Duodenal mucosa (tissue), 2 donors: Measurements from ENCODE around the gene TIFAB.

ENCODE experiments used
- H3K27ac ChIP-seq: one replicate; pipeline ENCODE4 v1.7.0; 2013; ENCODE audit warnings: low read depth, low read length
- H3K27me3 ChIP-seq, 2 donors: one replicate each; pipeline ENCODE4 v1.7.0; 2013; ENCODE audit warnings: low read length in 2 of 2, control low read depth in 1 of 2; ENCODE audit not compliant: insufficient read depth in 2 of 2, control insufficient read depth in 1 of 2
- H3K36me3 ChIP-seq, 2 donors: one replicate each; pipeline ENCODE4 v1.7.0; 2013; ENCODE audit warnings: low read length in 2 of 2, control low read depth in 1 of 2; ENCODE audit not compliant: insufficient read depth in 2 of 2, control insufficient read depth in 1 of 2
- H3K4me1 ChIP-seq, 2 donors: one replicate each; pipeline ENCODE4 v1.7.0; 2013; ENCODE audit warnings: low read length in 2 of 2, control low read depth in 1 of 2; ENCODE audit not compliant: insufficient read depth in 2 of 2, control insufficient read depth in 1 of 2
- H3K4me3 ChIP-seq, 2 donors: one replicate each; pipeline ENCODE4 v1.7.0; 2013; ENCODE audit warnings: low read length in 2 of 2, low read depth in 1 of 2
- H3K9ac ChIP-seq, 2 donors: one replicate each; pipeline ENCODE4 v1.7.0; 2013; ENCODE audit warnings: low read length in 2 of 2, low read depth in 1 of 2
- H3K9me3 ChIP-seq, 2 donors: one replicate each; pipeline ENCODE4 v1.7.0; 2013; ENCODE audit warnings: low read length in 2 of 2, control low read depth in 1 of 2; ENCODE audit not compliant: control insufficient read depth in 1 of 2

The TIFAB gene

DNA sequence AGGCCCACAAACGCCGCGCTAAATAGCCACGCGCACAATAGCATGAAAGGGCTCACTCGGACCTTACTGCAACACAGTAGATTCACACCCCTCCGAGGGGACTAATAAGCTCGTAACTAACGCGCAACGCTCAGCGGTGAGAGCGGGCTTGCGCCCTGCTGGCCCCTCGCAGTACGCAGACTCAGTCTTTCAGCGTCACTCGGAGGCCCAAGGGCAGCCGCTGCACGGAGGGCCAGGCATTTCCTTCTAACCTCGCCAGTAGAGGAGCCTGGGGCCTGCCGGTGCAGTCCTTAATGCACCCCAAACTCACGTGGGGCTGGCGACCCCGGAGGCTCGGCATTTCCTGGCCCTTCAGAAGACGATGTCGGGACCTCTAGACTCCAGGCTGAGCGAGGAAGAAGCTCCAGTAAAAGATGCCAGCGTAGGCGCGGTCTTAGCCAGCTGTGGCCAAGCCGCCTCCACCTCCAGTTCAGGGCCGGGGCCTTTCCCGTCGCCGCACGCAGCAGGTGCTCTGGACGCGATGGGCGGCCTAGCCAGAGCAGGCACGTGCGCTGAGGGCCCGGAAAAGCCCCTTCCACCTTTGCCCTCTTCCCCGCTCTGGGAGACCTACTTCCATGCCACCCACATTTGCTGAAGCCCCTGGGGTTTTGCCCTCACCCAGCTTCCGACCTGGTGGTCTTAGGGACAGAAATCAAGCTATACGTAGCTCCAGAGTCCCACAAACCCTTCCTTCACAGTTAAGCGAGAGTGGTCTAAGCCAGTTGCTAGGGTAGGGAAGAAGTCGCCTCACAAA lies 38.3 kb upstream of the TIFAB start:
- H3K4me3 ChIP-seq = peak overlapping the region in 1 of 2 donors; percentile 32
- peaks cover 82 to 88% of the 10 kb centered on the region in 2 donors for H3K27me3 ChIP-seq
- peaks cover 0 to 9% of the 10 kb centered on the region in 2 donors for H3K4me1 ChIP-seq
- no peak overlapping the region for H3K9ac ChIP-seq
- no peaks in the 10 kb centered on the region for H3K9me3 ChIP-seq
- no peaks in the 10 kb centered on the region for H3K36me3 ChIP-seq
- no peak overlapping the region for H3K27ac ChIP-seq

DNA sequence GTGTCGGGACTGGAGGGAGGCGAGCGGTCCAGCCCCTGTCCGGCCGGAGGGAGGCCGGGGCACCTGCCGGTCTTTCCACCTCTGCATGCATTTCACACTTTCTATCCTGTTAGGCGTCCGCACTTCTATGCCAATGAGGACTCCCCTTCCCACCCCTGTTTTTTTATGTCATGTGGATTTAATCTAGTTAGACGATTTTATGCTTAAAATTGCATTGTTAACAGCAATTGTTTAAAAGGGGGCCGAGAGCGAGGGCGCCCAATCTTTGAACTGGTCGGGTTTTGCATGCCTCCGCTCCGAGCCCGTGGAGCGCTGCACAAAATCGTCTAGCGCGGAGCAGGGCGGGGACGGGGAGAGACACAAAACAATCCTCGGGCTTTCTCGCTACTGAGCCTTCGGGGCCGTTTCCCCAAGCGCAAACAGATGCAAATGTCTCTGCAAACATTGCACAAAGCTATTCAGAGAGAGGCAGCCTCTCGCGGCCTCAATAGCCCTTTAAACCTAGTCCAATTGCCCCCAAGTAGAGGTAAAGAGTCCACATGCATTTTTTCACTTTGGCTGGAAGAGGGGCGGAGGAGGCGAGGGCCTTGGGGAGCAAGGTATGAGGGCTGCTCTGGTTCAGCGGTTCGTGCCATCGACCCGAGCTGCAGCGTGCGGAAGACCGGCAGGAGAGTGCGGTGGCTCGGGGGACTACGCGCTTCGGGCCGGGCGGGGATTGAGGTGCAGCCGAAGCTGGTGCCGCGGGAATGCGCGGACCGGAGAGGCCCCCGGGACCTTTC lies 37.5 kb upstream of the TIFAB start:
- H3K4me3 ChIP-seq = peak overlapping the region in 1 of 2 donors; percentile 32
- H3K9ac ChIP-seq = no peak overlapping the region
- no peaks in the 10 kb centered on the region for H3K36me3 ChIP-seq
- no peak overlapping the region for H3K27ac ChIP-seq
- peaks cover 80 to 83% of the 10 kb centered on the region in 2 donors for H3K27me3 ChIP-seq
- H3K4me1 ChIP-seq = peaks cover 0 to 9% of the 10 kb centered on the region in 2 donors
- no peaks in the 10 kb centered on the region for H3K9me3 ChIP-seq

- H3K4me1 ChIP-seq = peaks cover 0 to 9% of the 10 kb centered on the region in 2 donors
- peaks cover 79 to 83% of the 10 kb centered on the region in 2 donors for H3K27me3 ChIP-seq
- H3K4me3 ChIP-seq = no peak overlapping the region
- H3K9me3 ChIP-seq = no peaks in the 10 kb centered on the region
- H3K9ac ChIP-seq = no peak overlapping the region
- no peak overlapping the region for H3K27ac ChIP-seq
- H3K36me3 ChIP-seq = no peaks in the 10 kb centered on the region
Measured at GRCh38 chr5:135488727-135489465, 36.7 kb upstream of the TIFAB start.

DNA sequence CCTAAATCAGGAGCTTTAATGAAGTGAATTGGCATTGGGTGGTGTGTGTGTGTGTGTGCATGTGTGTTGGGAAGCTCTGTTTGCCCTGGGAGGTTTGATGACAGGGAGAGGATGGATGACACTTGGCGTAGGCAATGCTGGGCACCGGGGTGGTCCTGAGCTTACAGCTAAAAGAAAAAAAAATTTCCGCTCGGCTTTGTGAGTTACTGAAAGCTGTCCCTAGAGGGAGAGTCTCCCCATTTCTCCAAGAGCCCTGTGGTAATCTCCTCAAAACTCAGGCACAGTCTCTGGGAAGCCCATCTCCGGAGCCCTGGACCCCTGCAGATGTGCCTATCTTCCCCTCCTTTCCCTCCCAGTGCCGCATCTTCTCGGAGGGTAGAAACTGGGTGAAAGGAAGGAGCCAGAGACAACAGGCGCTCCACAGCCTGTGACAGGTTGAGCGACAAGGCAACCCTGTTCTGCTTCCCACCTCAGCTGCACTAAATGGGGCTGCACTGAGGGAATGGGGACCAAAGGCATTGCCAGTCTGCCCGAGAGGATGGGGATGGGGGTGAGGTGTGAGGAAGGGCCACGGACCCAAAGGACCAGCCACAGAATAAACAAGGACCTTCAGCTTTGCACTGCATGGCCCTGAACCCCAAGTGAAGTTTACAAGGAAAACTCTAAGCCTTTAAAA lies 35.8 kb upstream of the TIFAB start:
- no peak overlapping the region for H3K27ac ChIP-seq
- peaks cover 73 to 76% of the 10 kb centered on the region in 2 donors for H3K27me3 ChIP-seq
- H3K9me3 ChIP-seq = no peaks in the 10 kb centered on the region
- H3K4me1 ChIP-seq = peaks cover 0 to 9% of the 10 kb centered on the region in 2 donors
- H3K4me3 ChIP-seq = no peak overlapping the region
- H3K9ac ChIP-seq = no peak overlapping the region
- H3K36me3 ChIP-seq = no peaks in the 10 kb centered on the region

GRCh38 chr5:135487037-135487395 lies 34.9 kb upstream of the TIFAB start:
- no peak overlapping the region for H3K4me3 ChIP-seq
- no peak overlapping the region for H3K9ac ChIP-seq
- no peaks in the 10 kb centered on the region for H3K9me3 ChIP-seq
- H3K36me3 ChIP-seq = no peaks in the 10 kb centered on the region
- H3K27ac ChIP-seq = no peak overlapping the region
- peaks cover 0 to 9% of the 10 kb centered on the region in 2 donors for H3K4me1 ChIP-seq
- peaks cover 63 to 67% of the 10 kb centered on the region in 2 donors for H3K27me3 ChIP-seq

DNA sequence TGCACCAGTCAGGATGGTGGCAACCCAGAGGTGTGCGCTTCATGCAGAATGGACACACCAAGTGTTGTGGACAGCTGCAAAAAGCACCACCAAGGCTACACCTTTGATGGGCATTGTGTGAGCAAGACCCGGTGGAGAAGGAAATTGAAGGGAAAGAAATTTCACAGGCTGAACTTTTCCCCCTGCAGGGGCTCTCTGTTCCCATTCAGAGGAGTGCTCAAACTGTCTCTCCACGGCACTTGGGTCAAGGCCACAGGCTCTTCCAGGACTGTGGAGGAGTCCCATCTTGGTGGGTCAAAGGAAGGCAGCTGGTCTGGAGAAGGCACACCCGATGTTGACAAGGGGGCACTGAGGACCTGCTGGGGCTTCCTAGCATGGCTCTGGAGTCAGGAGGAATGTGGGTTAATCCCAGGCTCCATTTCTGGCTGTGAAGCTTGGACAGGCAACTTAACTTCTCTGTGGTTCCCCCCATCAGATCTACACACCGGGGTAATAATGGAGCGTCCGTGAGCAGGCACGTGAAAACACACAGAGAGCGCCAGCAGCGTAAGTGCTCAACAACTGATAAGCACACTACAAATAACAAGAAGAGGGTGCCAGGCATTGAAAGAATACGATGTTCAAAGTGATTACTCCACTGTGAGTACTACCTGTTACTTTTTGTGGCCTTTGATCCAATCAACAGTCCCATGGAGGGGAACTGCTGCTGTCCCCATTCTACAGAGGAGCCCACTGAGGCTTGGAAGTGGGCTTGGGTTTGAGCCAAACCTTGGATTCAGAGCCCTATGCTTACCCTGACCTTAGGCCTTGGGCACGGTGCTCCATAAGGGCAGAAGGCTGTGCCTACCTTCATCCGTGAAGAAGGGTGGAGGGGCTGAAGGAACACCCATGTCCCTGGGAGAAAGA lies 34.2 kb upstream of the TIFAB start:
- Histone ChIP-seq H3K9ac (no peak overlapping the region), H3K4me1 (peaks cover 0 to 9% of the 10 kb centered on the region in 2 donors), H3K36me3 (no peaks in the 10 kb centered on the region), H3K27me3 (peaks cover 61 to 64% of the 10 kb centered on the region in 2 donors), H3K27ac (no peak overlapping the region), H3K9me3 (no peaks in the 10 kb centered on the region), H3K4me3 (no peak overlapping the region)

DNA sequence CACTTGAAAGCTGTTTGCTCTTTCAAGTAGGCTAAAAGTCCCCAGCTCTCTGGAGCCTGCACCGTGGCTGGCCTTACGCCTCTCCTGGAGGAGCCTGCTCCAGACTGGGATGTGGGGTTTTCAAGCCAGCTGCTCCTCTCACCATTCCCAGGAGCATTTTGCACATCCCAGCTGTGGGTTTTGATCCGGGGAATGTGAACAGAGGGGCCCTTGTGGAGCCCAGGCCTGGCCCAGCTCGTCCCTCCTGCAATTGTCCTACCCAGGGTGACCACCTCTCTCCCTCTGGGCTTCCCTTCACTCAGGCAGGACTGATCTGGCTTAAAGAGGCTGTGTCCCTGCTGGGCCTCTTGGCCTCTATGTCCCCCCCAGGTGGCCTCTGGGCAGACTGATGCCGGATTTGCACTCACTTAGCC lies 32.5 kb upstream of the TIFAB start:
- H3K9ac ChIP-seq = no peak overlapping the region
- no peak overlapping the region for H3K27ac ChIP-seq
- peaks cover 44 to 47% of the 10 kb centered on the region in 2 donors for H3K27me3 ChIP-seq
- H3K36me3 ChIP-seq = no peaks in the 10 kb centered on the region
- peaks cover 0 to 8% of the 10 kb centered on the region in 2 donors for H3K4me1 ChIP-seq
- no peaks in the 10 kb centered on the region for H3K9me3 ChIP-seq
- H3K4me3 ChIP-seq = no peak overlapping the region

DNA sequence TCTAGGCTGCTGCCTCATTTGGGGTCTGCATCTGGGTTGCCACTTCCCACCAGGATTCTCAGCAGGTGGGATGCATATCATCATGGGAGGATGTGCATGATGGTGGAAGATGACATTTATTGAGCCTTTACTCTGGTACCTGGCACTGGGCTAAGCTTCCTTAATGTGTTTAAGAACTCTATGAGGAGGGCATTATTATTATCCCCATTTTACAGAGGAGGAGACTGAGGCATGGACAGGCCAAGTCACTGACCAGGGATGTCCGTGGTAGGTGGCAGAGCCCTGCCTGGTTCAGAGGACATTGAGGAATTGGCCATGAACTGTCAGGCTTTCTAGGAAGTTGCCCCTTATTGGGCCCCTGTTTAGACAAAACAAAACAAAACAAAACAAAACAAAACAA lies 31.1 kb upstream of the TIFAB start:
- Histone ChIP-seq H3K9ac (no peak overlapping the region), H3K27ac (no peak overlapping the region), H3K4me3 (no peak overlapping the region), H3K9me3 (no peaks in the 10 kb centered on the region), H3K4me1 (no peaks in the 10 kb centered on the region), H3K27me3 (peaks cover 29 to 33% of the 10 kb centered on the region in 2 donors), H3K36me3 (no peaks in the 10 kb centered on the region)

DNA sequence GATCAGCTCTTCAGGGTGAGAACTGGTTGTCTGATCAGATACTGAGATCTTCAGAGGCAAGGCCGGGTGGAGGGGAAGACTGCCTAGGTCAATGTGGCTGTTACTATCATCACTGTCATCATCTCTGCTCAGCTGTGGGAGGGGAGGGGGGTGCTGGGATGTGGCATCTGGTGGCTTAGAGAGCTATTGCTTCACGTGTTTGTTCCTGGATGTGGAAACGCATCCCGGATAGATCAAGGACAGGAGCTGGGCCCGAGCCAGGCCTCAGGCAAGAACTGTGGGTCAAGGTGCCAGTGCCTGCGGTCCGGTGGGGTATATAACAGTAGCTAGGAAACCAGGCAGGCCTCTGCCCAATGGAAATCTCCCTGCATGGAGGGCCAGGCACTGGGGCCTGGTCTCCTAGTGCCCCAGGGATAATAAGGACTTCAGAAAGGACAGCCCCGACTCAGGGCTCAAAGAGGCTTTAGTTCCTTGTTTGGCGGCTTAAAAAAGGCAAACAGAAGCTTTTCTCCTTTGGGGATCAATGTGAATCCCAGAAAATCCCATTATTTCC lies 30.3 kb upstream of the TIFAB start:
- no peaks in the 10 kb centered on the region for H3K36me3 ChIP-seq

More for the DNA sequence above, 30.3 kb upstream of the TIFAB start:
- no peak overlapping the region for H3K9ac ChIP-seq
- no peaks in the 10 kb centered on the region for H3K9me3 ChIP-seq
- no peak overlapping the region for H3K27ac ChIP-seq
- H3K4me1 ChIP-seq = no peaks in the 10 kb centered on the region
- H3K27me3 ChIP-seq = peaks cover 21 to 25% of the 10 kb centered on the region in 2 donors
- H3K4me3 ChIP-seq = no peak overlapping the region
